HTR-8/SVneo (cell line): ENCODE results near the gene PCGF3.

Experiments used
- DNase-seq: peaks from one replicate; pipeline ENCODE4 v3.0.0; 2011; ENCODE audit warnings: low spot score, mixed read lengths; ENCODE audit not compliant: insufficient read length
- FAIRE-seq: peaks from 2 replicates; lab custom pipeline; 2011; peaks lifted over from hg19 to GRCh38; lab: Jason Lieb, UNC

Gene PCGF3

DNA sequence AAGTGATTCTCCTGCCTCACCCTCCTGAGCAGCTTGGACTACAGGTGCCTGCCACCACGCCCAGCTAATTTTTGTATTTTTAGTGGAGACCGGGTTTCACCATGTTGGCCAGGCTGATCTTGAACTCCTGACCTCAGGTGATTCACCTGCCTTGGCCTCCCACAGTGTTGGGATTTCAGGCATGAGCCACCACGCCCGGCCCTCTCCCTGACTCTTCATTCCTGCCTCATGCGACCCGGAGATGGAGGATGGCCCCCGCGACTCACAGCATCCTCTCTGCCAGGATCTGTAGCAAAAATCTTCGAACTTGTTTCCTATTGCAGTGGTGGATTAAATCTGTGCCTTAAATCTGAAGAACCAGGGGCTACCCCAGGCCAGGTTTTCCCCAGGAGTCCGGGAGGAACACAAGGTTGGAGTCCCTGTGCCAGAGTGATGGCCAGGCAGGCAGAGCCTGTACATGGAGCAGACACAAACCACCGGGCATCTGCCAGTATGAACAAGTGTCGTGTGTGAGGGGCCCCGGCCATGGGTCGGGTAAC is 108.7 kb downstream of the PCGF3 start:
- FAIRE-seq (no peak), DNase-seq (no peak)

DNA sequence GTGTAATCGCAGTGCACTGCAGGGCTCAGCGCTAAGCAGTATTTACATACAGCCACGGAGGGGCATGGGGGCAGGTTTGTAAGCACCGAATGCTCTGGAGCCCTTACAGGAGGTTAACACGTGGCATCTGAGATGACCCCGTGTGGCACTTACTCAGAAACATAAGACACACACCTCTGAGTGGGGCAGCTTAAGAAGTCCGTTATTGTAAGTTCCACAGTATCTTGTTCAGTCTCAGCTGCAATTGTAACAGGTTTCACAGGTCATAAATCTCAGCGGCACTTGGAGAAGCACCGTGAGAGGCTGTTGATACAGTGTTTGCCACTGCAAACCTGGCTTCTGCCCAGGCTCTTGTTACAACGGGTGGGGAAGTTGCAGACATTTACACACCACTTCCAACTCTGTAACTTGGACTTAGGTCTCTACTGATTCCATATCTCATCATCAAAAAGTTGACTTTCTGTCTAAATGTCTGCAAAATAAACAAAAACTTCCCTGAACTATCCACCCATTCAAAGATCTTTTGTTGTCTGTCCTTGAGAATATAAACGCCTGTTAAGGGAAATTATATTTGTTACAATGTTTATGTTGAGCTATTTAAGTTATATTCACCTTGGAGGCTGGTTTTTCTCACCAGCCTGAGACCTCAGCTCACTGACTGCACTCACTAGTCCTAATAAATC is 110.0 kb downstream of the PCGF3 start:
- DNase-seq = no peak
- no peak for FAIRE-seq

DNA sequence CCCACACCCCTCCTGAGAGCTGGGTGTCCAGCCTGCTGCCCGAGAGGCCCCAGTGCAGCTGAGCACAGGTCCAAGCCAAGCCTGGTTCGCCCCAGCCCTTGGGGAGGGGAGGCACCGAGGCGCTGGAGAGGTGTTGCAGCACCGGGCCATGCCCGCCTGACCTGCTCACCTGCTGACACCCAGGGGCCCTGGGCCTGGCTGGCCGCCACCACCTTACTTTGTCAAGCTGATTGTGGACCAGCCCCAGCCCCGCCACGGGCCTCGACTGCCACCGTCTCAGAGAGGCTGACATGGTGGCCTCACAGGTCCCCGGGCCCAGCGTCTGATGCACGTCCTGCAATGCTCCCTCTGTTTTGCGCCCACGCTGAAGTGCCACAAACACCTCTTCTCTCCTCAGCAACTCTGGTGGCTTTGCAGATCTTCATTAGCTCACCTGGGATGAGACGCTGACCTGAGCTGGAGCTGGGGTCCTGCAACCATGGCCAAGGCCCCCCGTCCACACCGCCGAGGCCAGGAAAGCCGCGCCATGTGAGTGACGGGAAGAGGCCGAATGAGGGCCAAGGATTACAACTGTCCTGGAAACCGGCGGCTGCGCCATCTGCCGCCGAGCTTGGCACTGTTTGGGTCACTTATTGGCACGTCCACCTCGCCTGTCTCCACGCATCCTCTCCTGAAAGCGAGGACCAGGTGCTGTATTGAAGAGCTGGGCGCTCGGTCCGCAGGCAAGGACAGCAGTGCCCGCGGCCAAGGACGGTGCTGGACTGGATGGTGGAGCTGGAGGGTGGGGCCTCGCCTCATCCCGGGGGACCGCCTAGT is 112.7 kb downstream of the PCGF3 start:
- no peak for FAIRE-seq
- no peak for DNase-seq

DNA sequence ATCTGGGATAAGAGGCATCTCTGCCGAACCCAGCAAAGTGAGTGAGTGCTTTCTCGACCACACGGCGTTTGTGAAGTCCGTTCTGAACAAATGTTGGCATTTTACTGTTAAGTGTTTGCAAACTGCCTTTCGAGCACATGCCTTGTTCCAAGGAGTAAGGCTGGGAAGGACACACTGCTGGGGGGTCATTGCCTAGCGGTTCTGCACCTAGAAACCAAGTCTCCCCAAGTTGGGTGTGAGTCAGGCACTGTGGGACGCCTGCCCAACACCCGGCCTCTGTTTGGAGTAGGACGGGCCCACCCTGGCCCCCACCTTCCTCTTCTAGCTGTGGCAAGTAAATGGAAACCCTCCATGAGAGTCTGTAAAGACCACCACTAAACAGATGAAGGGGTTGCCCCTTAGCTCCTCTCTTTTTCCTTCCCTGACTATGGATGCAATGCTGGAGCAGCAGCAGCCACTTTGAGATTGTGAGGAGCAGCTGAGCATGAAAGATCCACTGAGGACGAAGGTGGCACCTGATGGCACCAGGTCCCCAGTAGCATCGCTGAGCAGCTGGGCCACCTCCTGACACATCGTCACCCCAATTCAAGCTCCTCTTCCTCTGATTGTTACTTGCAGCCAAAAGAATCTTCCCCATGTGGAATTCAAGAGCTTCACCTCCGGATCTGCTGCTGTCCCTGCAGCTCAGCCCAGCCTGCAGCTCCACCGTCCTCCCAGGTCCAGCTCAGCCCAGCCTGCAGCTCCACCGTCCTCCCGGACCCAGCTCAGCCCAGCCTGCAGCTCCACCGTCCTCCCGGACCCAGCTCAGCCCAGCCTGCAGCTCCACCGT is 114.0 kb downstream of the PCGF3 start:
- DNase-seq (no peak), FAIRE-seq (no peak)
